Osteoblast (primary cell): Measurements from ENCODE around the gene CTSH. TPM values are rescaled to one million over a fixed set of nuclear protein-coding genes. Genes with fewer than 3 reads are reported as not detected.

Source experiments
- DNase-seq: peaks from one replicate; pipeline ENCODE4 v3.0.0; 2011; ENCODE audit warnings: low spot score, mixed read lengths; ENCODE audit not compliant: insufficient read length; ENCODE audit errors: missing footprints
- H2AFZ ChIP-seq: 2 replicates; pipeline ENCODE4 v1.6.0; 2011; ENCODE audit warnings: mild to moderate bottlenecking, low read length
- H3K27ac ChIP-seq: 2 replicates; pipeline ENCODE4 v1.5.1; 2011; ENCODE audit warnings: mild to moderate bottlenecking, low read depth, low read length, moderate library complexity
- H3K27me3 ChIP-seq: 2 replicates; pipeline ENCODE4 v1.6.0; 2012; ENCODE audit warnings: mild to moderate bottlenecking, control low read depth, inconsistent platforms, low read length, moderate library complexity; ENCODE audit not compliant: insufficient read depth
- H3K36me3 ChIP-seq: 2 replicates; pipeline ENCODE4 v1.5.1; 2011; ENCODE audit warnings: mild to moderate bottlenecking, low read length, control low read depth, moderate library complexity; ENCODE audit not compliant: insufficient read depth
- H3K4me1 ChIP-seq: 2 replicates; pipeline ENCODE4 v1.5.1; 2011; ENCODE audit warnings: mild to moderate bottlenecking, low read length, control low read depth, moderate library complexity; ENCODE audit not compliant: insufficient read depth
- H3K4me2 ChIP-seq: 2 replicates; pipeline ENCODE4 v1.6.0; 2011; ENCODE audit warnings: mild to moderate bottlenecking, low read length; ENCODE audit not compliant: insufficient read depth
- H3K4me3 ChIP-seq: fragments of 200-600 bp; sonication (generic); 3 replicates; pipeline ENCODE4 v1.5.1; 2012; ENCODE audit warnings: mild to moderate bottlenecking, low read length, inconsistent platforms; ENCODE audit not compliant: insufficient read depth
- H3K79me2 ChIP-seq: 2 replicates; pipeline ENCODE4 v1.6.0; 2012; ENCODE audit warnings: mild to moderate bottlenecking, low read length, control low read depth, inconsistent platforms; ENCODE audit not compliant: insufficient read depth
- H3K9me3 ChIP-seq: 2 replicates; pipeline ENCODE4 v1.5.1; 2011; ENCODE audit warnings: low read depth, low read length, control low read depth
- H4K20me1 ChIP-seq: 2 replicates; pipeline ENCODE4 v1.6.0; 2012; ENCODE audit warnings: mild to moderate bottlenecking, low read length, control low read depth; ENCODE audit not compliant: insufficient read depth
- total RNA-seq: library from RNA; depleted of rRNA; stranded (reverse); fragments of >200 nt; gene quantifications from 2 replicates; pipeline ENCODE4 v1.2.3, GENCODE V29; 2012
- TF ChIP-seq, protein P1 (sequence below): IDR thresholded peaks from 2 replicates; pipeline ENCODE4 v1.5.1; 2011; ENCODE audit warnings: mild to moderate bottlenecking, low read depth, low read length, moderate library complexity; ENCODE audit errors: extremely low read depth

Gene CTSH
- total RNA-seq, 1 donor: 4.7 TPM

- no peaks in the 10 kb centered on the region for H3K9me3 ChIP-seq
- no peaks in the 10 kb centered on the region for H3K79me2 ChIP-seq
- H3K27me3 ChIP-seq: peaks cover 23% of the 10 kb centered on the region
- peaks cover 5% of the 10 kb centered on the region for H3K4me1 ChIP-seq
- no peaks in the 10 kb centered on the region for H4K20me1 ChIP-seq
- no peak overlapping the region for H3K4me2 ChIP-seq
- H3K27ac ChIP-seq: no peak overlapping the region
- H3K36me3 ChIP-seq: no peaks in the 10 kb centered on the region
- TF ChIP-seq, protein P1, sequence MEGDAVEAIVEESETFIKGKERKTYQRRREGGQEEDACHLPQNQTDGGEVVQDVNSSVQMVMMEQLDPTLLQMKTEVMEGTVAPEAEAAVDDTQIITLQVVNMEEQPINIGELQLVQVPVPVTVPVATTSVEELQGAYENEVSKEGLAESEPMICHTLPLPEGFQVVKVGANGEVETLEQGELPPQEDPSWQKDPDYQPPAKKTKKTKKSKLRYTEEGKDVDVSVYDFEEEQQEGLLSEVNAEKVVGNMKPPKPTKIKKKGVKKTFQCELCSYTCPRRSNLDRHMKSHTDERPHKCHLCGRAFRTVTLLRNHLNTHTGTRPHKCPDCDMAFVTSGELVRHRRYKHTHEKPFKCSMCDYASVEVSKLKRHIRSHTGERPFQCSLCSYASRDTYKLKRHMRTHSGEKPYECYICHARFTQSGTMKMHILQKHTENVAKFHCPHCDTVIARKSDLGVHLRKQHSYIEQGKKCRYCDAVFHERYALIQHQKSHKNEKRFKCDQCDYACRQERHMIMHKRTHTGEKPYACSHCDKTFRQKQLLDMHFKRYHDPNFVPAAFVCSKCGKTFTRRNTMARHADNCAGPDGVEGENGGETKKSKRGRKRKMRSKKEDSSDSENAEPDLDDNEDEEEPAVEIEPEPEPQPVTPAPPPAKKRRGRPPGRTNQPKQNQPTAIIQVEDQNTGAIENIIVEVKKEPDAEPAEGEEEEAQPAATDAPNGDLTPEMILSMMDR: no peak
- H3K4me3 ChIP-seq: no peak overlapping the region
- H2AFZ ChIP-seq: no peak overlapping the region
- DNase-seq: no peak
These were observed 2.7 kb upstream of the CTSH start for GRCh38 chr15:78947506-78947905.

DNA sequence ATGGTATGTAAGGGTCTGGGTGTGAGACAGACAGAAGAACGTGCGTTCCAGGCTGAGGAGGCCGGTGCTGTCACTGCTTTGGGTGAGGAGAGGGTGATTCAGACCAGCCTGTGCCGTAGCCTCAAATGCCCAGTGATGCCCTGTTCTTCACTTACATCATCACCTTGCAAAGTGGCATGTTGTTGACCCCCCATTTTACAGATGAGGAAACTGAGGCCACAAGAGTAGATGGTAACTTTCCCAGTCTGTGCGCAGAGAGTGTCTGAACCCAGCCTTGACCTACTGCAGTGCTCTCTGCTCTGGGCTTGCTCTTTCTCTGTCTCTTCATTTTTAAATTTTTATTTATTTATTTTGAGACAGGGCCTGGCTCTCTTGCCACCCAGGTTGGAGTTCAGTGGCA is 1.6 kb upstream of the CTSH start:
- H3K9me3 ChIP-seq: no peaks in the 10 kb centered on the region
- TF ChIP-seq, protein P1: no peak

DNA sequence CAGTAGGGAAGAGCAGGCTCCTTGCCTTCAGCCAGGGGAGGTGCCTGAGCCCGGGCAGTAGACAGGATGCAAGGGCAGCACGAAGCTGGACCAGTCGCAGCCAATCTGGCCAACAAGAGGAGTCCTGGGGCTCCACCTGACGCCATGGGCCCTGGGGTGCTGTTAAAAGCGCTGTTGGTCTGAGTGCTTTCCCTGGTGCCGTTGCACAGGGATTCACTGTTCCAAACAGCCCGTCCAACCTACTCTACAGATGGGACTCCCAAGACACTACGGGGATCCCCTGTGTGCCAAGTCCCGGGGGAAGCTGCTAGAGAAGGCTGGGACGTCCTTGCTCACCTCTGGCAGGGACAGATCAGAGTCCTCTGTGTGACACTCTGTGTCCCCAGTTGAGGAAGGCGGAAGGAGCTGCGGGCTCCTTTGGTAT is 632 bp downstream of the CTSH start:
- Histone ChIP-seq H3K27me3 (peaks cover 23% of the 10 kb centered on the region), H3K4me1 (no peaks in the 10 kb centered on the region), H3K36me3 (no peaks in the 10 kb centered on the region), H4K20me1 (no peaks in the 10 kb centered on the region), H3K27ac (no peak overlapping the region), H2AFZ (no peak overlapping the region), H3K9me3 (no peaks in the 10 kb centered on the region), H3K4me2 (peak overlapping the region; percentile 65), H3K4me3 (peak overlapping the region; percentile 63), H3K79me2 (no peaks in the 10 kb centered on the region)
- no peak for DNase-seq
- TF ChIP-seq, protein P1: no peak

More for the DNA sequence above, 1.6 kb upstream of the CTSH start:
- H3K27ac ChIP-seq: no peak overlapping the region
- H3K27me3 ChIP-seq: peaks cover 23% of the 10 kb centered on the region
- no peaks in the 10 kb centered on the region for H4K20me1 ChIP-seq
- DNase-seq: no peak
- H3K4me3 ChIP-seq: no peak overlapping the region
- H3K4me1 ChIP-seq: peaks cover 5% of the 10 kb centered on the region
- H2AFZ ChIP-seq: no peak overlapping the region
- H3K36me3 ChIP-seq: no peaks in the 10 kb centered on the region
- H3K79me2 ChIP-seq: no peaks in the 10 kb centered on the region
- H3K4me2 ChIP-seq: no peak overlapping the region

- Histone ChIP-seq H3K4me1 (no peaks in the 10 kb centered on the region), H3K79me2 (no peaks in the 10 kb centered on the region), H2AFZ (no peak overlapping the region), H3K27me3 (peaks cover 23% of the 10 kb centered on the region), H3K4me2 (no peak overlapping the region), H3K4me3 (no peak overlapping the region), H3K9me3 (no peaks in the 10 kb centered on the region), H3K36me3 (no peaks in the 10 kb centered on the region), H3K27ac (no peak overlapping the region), H4K20me1 (no peaks in the 10 kb centered on the region)
- TF ChIP-seq, protein P1: no peak
- peak; percentile 83 for DNase-seq
These were observed 1.2 kb downstream of the CTSH start for GRCh38 chr15:78943692-78944091.
